Adipose tissue (tissue), 3 donors: ENCODE results near the gene SATB2. TPM values are rescaled to one million over a fixed set of nuclear protein-coding genes. Genes with fewer than 3 reads are reported as not detected.

ENCODE experiments used
- H3K27ac ChIP-seq: one replicate; pipeline ENCODE4 v1.5.1; 2013; ENCODE audit warnings: low read depth, low read length
- WGBS, 3 donors: extraction: QIAGEN DNeasy Blood & Tissue Kit; methylation state at CpG; one replicate each; pipeline ENCODE4 v1.1.7; 2013; 5-methylcytosine and 5-hydroxymethylcytosine counted together
- polyA plus RNA-seq, 3 donors: library from polyadenylated mRNA; stranded (reverse); fragments of 200-250 nt; gene quantifications; one replicate each; pipeline ENCODE4 v1.2.3, GENCODE V29; 2013
- donor health status: healthy with polysubstance abuse.
- donor health status: Bipolar disorder and iron deficiency.
- donor health status: healthy.

Gene SATB2
- polyA plus RNA-seq, 3 donors, result 0.68 to 1.8 (median 1.6) TPM

GRCh38 chr2:199430214-199430613, 27.5 kb downstream of the SATB2 start:
- H3K27ac ChIP-seq, result no peak overlapping the region
- WGBS, 3 donors, result 80 to 90% (median 85%) methylated on average over 3 of the region's 3 CpGs

GRCh38 chr2:199428291-199428690, 29.4 kb downstream of the SATB2 start:
- H3K27ac ChIP-seq, result no peak overlapping the region
- WGBS, 3 donors, result 75 to 95% (median 92%) methylated on average over 3 of the region's 3 CpGs

GRCh38 chr2:199424160-199424559, 33.6 kb downstream of the SATB2 start:
- 58 to 63% (median 61%) methylated on average over 4 of the region's 4 CpGs for WGBS, 3 donors
- no peak overlapping the region for H3K27ac ChIP-seq

- H3K27ac ChIP-seq, result no peak overlapping the region
- WGBS, 3 donors, result 79 to 82% (median 81%) methylated on average over 5 of the region's 5 CpGs
Measured at GRCh38 chr2:199419428-199419827, 38.3 kb downstream of the SATB2 start.

- 71 to 81% (median 71%) methylated on average over 7 of the region's 7 CpGs for WGBS, 3 donors
- H3K27ac ChIP-seq, result no peak overlapping the region
Measured at GRCh38 chr2:199414465-199414864, 43.3 kb downstream of the SATB2 start.

- H3K27ac ChIP-seq, result no peak overlapping the region
- WGBS, 3 donors, result 87 to 94% (median 91%) methylated on average over 3 of the region's 3 CpGs
Measured at GRCh38 chr2:199414001-199414400, 43.7 kb downstream of the SATB2 start.

- no peak overlapping the region for H3K27ac ChIP-seq
- WGBS, 3 donors, result 40 to 53% (median 47%) methylated on average over 4 of the region's 4 CpGs
Measured at GRCh38 chr2:199409759-199410529, 47.8 kb downstream of the SATB2 start.

- H3K27ac ChIP-seq, result no peak overlapping the region
Measured at GRCh38 chr2:199407421-199407820, 50.3 kb downstream of the SATB2 start.

GRCh38 chr2:199405241-199405640, 52.5 kb downstream of the SATB2 start:
- no peak overlapping the region for H3K27ac ChIP-seq

- 88 to 93% (median 90%) methylated on average over 1 of the region's 1 CpG for WGBS, 3 donors
- no peak overlapping the region for H3K27ac ChIP-seq
Measured at GRCh38 chr2:199404841-199405240, 52.9 kb downstream of the SATB2 start.

GRCh38 chr2:199395311-199395710, 62.4 kb downstream of the SATB2 start:
- H3K27ac ChIP-seq, result no peak overlapping the region

- no peak overlapping the region for H3K27ac ChIP-seq
- WGBS, 3 donors, result 79 to 97% (median 88%) methylated on average over 1 of the region's 1 CpG
Measured at GRCh38 chr2:199392363-199392762, 65.4 kb downstream of the SATB2 start.

GRCh38 chr2:199388728-199389268, 68.9 kb downstream of the SATB2 start:
- 63 to 72% (median 69%) methylated on average over 1 of the region's 1 CpG for WGBS, 3 donors
- no peak overlapping the region for H3K27ac ChIP-seq

- 32 to 89% (median 82%) methylated on average over 1 of the region's 1 CpG for WGBS, 3 donors
Measured at GRCh38 chr2:199384043-199384442, 73.7 kb downstream of the SATB2 start.

GRCh38 chr2:199383021-199383420, 74.7 kb downstream of the SATB2 start:
- WGBS, 3 donors, result 64 to 74% (median 74%) methylated on average over 4 of the region's 4 CpGs

More at GRCh38 chr2:199384043-199384442, 73.7 kb downstream of the SATB2 start:
- no peak overlapping the region for H3K27ac ChIP-seq

GRCh38 chr2:199382091-199382490, 75.6 kb downstream of the SATB2 start:
- 39 to 84% (median 45%) methylated on average over 6 of the region's 6 CpGs for WGBS, 3 donors
- no peak overlapping the region for H3K27ac ChIP-seq

More at GRCh38 chr2:199383021-199383420, 74.7 kb downstream of the SATB2 start:
- no peak overlapping the region for H3K27ac ChIP-seq

- 64 to 78% (median 66%) methylated on average over 6 of the region's 6 CpGs for WGBS, 3 donors
- no peak overlapping the region for H3K27ac ChIP-seq
Measured at GRCh38 chr2:199381531-199381930, 76.2 kb downstream of the SATB2 start.

GRCh38 chr2:199378948-199379650, 78.6 kb downstream of the SATB2 start:
- 93 to 94% (median 94%) methylated on average over 2 of the region's 2 CpGs for WGBS, 3 donors

GRCh38 chr2:199370150-199370780, 87.5 kb downstream of the SATB2 start:
- WGBS, 3 donors, result 66 to 75% (median 74%) methylated on average over 6 of the region's 6 CpGs
- no peak overlapping the region for H3K27ac ChIP-seq

More at GRCh38 chr2:199378948-199379650, 78.6 kb downstream of the SATB2 start:
- no peak overlapping the region for H3K27ac ChIP-seq
